Middle frontal gyrus (tissue), 1 donor: Measurements from ENCODE around the gene KLRK1.
A peak's percentile ranks its signal among the peaks of the same experiment; 100 is the strongest.
"Not testable (repeated sequence)": the region's sequence is repeated elsewhere in the genome, so short reads cannot be mapped to it uniquely, and the experiment has no call there.

Source experiments
- DNase-seq: peaks from one replicate; pipeline ENCODE4 v3.0.0-alpha.2; 2015; ENCODE audit warnings: low spot score; ENCODE audit errors: extremely low spot score

The KLRK1 gene

DNA sequence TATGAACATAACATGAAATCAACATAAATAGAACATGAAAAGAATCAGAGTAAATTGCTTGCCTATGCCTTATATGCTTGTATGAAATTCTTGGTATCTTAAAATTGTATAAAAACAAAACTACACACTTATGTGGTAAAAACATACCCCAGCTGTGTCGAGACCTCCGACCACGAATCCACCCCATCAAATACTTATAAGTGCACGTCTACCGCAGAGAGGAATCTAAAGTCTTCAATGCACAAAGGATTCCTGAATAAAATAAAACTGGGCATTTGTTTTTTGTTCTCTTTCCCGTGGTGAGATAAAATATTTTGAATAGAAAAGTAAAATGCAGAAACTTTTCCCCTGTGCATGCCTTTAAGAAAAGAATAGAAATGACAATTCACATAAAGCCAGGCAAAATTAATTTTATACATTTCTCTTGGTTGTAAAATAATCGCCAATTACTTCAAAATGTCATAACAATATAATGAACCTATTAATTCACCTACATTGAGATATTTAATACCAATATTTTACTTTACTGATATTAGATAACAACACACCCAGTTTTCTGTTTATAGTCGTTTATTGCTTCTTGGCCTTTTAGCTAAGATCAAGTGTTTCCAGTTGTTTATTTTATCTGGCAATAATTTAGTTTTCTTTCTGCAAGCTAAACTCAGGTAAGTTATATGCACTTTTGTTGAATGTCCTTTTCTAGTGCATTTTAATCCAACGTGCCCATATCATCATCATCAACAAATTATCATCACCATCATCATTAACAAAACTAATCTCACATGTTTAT is 1.0 kb downstream of the KLRK1 start:
- no peak for DNase-seq

DNA sequence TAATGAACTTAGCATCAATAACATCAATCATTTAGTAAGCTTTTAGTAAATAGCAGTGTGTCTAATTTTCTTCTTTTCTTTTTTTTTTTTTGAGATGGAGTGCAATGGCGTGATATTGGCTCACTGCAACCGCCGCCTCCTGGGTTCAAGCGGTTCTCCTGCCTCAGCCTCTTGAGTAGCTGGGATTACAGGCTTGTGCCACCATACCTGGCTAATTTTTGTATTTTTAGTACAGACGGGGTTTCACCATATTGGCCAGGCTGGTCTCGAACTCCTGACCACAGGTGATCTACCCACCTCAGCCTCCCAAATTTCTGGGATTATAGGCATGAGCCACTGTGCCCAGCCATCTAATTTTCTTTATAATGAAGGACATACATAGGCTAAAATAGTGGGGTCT is 2.3 kb downstream of the KLRK1 start:
- DNase-seq: not testable (repeated sequence)

DNA sequence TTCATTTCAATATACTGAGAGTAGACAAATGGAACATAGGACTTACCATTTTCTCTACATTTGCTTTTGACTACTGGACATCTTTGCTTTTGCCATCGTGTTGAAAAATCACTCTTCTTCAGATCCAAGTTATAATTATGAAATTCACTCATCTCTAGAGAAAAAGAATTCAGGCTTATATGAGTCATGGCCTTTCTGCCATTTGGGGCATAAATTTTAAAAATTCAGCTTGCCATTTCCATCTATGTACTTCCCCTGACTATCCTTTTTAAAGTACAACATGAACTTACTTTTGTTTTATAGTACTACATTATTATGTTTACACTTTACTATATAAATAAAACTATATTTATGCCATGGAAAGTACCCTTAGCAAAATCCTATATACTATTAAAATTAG is 3.0 kb downstream of the KLRK1 start:
- DNase-seq: no peak

- DNase-seq: no peak
Measured at GRCh38 chr12:10385166-10385613, 4.7 kb downstream of the KLRK1 start.

GRCh38 chr12:10384191-10384590 is 5.7 kb downstream of the KLRK1 start:
- DNase-seq: no peak

DNA sequence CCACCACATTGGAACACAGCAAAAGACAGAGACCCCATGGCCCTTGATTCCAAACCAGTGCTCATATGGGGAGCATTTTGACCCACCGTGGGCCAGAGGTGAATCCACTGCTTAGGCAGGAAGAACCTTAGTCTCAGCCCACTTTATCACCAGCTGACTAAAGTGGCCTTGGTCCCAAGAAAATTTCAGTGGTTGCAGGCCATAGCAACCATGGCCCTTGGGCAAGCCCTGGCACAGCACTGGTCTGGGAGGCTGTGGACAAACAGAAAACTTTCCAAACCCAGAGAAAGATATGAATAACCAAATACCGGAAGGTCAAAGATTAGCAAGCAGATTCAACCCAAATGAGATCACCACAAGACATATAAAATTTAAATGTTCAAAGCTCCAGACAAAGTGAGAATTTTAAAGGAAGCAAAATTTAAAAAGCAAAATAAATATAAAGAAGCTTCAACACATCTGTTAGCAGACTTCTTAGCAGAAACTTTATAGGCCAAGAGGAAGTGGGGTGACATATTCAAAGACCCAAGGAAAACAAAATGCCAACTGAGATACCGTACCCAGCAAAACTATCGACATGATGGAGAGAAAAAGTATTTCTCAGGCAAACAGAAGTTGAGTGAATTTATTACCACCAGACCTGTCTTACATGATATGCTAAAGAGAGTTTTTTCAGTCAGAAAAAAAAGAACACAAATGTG is 7.8 kb downstream of the KLRK1 start:
- no peak for DNase-seq

- not testable (repeated sequence) for DNase-seq
Measured at GRCh38 chr12:10378737-10379136, 11.1 kb downstream of the KLRK1 start.

GRCh38 chr12:10374624-10375018 is 15.2 kb downstream of the KLRK1 start:
- DNase-seq: no peak

DNA sequence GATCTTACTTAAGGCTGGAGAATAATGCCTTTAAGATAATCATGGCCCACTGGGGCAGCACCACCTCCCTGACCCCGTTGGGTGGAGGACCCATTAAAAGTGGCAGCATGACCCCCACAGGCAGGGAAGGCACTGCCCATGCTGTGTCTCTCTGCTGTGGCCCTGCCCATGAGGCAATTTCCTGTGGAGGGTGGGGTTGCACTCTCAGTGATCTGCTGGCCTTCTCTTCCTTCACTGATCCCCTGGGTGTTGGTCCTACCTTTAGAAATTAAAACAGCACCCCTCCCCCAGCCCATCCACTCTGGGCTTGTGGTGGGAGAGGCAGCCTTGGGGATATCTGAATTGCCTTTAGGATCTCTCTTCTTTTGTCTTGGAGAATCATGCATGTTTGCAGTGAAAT is 17.3 kb downstream of the KLRK1 start:
- DNase-seq: no peak

GRCh38 chr12:10371893-10372535 is 17.8 kb downstream of the KLRK1 start:
- not testable (repeated sequence) for DNase-seq

DNA sequence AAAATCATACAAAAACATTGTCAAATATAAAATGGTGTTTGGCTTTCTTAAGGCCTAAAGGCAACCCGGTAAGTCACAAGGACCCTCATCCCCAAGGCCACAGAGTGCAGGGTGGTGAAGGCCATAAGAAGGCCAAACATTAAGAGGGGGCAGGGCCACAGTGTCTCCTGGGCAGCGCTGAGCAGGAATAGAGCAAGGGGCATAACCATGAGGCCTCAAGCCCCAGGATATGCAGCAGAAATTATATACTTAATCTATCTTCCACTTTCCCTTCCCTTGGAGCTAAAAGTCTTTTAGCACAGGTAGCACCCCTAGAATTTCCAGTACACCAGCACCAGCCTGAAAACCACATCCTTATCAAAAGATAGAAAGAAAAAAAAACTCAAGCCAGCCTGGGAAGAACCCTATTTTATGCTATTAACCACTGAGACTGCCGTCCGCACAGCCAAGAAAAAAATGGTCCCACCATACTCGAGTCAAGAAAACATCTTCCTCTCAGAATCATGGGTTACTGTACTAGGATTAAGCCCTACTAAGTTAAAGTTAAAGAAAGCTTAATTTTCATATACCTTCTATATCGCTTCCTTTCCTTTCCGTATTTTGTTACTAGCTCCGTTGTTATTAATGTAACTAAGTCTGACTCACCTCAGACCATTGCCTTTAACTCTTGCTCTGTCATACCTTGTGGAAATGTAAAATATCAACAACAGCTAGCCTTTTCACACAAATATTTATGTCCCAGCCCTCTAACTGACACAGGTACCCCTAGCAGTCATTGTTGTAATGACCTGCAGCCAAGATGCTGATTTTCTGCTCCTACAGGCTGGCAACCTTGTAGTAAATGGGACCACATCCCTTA is 20.1 kb downstream of the KLRK1 start:
- no peak for DNase-seq

DNA sequence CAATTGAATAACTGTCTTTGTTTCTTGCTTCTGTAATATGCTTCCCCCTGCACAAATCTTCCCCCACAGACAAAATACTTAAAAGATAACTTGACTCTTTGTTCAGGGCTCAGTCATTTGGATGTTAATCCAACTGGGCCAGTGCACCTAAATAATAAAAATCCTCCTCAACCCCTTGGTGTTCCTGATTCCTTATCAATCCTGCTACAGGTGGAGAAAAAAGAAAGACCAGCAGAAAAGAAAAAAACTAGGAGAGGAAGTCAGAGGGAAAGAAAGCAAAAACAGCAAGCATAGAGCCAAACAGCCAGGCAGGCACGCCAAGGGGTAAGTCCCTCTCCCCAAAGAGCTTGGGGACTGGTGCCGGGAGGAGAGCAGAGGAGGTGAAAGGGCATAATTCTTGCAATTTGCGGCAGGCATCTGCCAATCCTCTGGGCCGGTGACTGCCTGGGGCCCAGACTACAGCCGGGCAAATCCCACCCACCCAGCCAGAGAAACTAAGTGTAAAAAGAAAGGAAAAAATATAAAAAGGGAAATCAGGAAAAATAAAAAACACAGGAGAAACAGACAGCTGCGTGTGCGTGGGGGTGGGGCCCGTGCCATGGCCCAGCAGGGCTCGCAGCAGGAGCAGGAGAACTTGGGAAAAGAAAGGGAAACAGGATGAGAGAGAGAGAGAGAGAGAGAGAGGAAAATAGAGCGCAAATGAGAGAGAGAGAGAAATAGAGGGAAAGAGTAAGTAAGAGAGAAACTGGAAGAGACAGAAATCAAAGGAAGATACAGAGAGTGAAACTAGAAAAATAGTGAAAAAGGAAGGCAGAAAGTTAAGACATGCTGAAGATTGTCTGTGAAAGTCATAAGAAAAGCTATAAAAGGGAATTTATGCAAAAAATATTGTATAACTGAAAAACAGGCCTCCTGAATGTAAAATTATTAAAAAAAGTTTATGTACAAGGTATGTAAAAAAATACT is 21.4 kb downstream of the KLRK1 start:
- DNase-seq: no peak

DNA sequence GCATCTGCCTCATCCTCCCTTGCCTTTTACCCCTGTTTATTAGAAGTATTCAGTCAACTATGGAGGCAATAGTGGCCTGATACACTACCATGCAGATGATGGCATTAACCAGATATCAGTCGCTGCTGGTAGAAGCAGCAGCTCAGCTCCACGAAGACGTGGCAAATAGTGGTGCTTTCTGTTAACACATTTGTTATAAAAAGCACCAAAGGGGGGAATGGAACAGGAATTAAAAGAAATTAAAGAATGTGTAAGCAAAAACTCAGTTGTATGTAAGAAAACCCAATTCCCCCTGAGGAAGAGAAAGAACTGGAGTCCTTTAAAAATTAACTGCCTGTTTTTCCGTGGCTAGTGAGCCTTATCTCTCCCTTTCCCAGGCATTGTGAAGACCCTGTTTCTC is 22.1 kb downstream of the KLRK1 start:
- not testable (repeated sequence) for DNase-seq

DNA sequence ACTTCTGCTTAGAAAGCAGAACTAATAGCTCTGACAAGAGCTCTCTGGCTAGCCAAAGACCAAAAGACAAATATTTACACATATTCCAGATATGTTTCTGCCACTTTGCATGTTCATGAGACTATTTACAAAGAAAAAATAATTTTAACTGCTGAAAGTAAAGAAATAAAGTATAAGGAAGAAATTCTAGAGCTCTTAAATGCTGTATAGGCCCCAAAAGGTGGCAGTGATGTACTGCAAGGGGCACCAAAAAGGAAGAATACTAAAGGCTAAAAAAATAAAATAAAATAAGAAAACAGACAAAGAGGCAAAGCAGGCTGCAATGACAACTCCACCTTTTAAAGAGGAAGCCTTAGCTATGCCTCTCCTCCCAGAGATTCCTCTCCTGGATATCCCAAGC is 23.0 kb downstream of the KLRK1 start:
- DNase-seq: no peak

DNA sequence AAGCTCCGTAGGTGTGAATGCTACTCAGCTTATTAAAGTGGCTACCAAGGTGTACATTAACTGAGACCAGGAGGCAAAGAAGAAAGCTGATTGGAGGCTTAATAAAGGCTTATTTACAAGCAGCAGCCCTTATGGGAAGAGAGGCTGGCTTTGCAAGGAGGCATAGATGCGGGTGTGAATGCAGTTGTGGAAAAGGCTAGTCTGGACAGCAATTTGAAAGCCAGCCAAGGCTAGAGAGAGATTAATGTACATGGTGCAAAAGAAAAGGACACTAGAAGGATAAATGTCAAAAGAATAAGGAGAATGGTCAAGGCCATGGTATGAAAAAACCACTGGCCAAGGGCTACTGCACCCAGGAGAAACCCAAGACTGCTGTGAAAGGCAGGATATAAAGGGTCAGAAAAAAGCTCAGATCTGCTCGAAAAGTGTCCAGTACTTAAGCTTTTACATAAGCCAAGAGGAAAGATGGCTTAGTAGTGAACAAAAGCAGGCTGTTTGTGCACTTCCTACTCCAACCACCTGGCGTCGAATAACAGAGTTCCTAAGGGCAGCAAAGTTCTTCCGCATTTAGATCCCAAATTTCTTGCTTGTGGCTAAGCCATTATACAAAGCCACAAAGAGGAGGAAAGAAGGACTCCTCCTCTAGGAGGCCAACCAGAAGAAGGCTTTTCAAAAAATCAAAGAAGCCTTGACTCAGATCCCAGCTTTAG is 24.0 kb downstream of the KLRK1 start:
- DNase-seq: no peak

DNA sequence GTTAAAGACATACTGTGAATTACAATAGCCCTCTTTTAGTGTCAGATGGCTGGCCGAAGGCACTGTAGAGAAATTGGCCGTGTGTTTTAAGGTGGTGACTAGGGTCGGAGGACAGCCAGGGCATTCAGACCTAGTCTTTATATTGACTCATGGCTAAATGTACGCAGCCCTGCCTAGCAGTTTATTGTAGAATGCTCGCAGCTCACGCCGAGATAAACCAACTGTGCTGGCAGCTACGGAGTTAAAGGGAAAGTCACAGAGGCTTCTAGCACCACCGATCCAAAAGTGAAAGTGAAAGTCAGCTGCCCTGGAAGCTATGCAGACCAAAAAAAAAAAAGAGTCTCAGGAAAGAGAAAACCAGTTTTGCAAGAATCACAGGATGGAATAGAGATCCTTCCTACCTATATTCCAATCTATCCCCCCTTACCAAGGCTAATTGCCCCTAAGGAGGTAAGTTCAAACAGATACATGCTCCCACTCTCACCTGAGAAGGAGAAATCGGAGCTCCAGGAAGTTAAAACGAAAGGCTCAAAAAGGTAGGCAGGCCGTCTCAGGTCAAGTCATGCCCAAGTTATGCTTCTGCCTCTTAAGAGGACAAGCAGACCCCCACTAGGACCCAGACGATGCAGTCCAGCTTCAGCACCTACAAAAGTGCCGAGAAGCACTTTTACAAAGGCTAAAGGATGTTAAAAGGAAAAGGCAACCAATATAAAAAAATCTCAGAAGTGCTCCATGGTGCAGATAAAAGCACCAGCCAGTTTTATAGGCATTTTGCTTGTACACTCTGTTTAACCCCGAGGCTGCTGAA is 24.8 kb downstream of the KLRK1 start:
- peak; percentile 49 for DNase-seq

GRCh38 chr12:10363914-10364814 is 25.7 kb downstream of the KLRK1 start:
- DNase-seq: no peak

DNA sequence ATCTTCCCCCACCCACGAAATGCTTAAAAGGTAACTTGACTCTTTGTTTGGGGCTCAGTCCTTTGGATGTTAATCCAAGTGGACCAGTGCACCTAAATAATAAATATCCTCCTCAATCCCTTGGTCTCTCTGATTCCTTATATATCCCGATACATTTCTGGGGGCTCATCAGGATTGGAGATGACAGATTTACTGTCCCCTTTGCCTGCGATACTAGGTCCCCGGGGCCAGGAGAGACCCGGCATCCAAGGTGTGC is 26.3 kb downstream of the KLRK1 start:
- no peak for DNase-seq
